Peyer's patch (tissue), 4 donors: ENCODE measurements around the gene SLC4A7. TPM values are rescaled to one million over a fixed set of nuclear protein-coding genes. Genes with fewer than 3 reads are reported as not detected.
"Not testable (repeated sequence)": the region's sequence is repeated elsewhere in the genome, so short reads cannot be mapped to it uniquely, and the experiment has no call there.

Experiments
- DNase-seq, 3 donors: peaks; one replicate each; pipeline ENCODE4 v3.0.0-alpha.2; 2017 to 2019
- H3K27ac ChIP-seq, 4 donors: fragments of 200-600 bp; sonication (generic); one replicate each; pipeline ENCODE4 v1.5.1; 2016 to 2019
- H3K27me3 ChIP-seq, 2 donors: fragments of 200-600 bp; sonication (generic); one replicate each; pipeline ENCODE4 v1.5.1; 2019
- H3K36me3 ChIP-seq, 3 donors: fragments of 200-600 bp; sonication (generic); one replicate each; pipeline ENCODE4 v1.5.1; 2016 to 2019
- H3K4me1 ChIP-seq, 4 donors: fragments of 200-600 bp; sonication (generic); one replicate each; pipeline ENCODE4 v1.5.1; 2016 to 2019
- H3K4me3 ChIP-seq, 4 donors: fragments of 200-600 bp; sonication (generic); 1 replicate in 3 of 4; 2 replicates in 1 of 4; pipeline ENCODE4 v1.5.1; 2016 to 2019; ENCODE audit warnings: mild to moderate bottlenecking in 1 of 4
- H3K9me3 ChIP-seq, 4 donors: fragments of 200-600 bp; sonication (generic); one replicate each; pipeline ENCODE4 v1.5.1; 2016 to 2019; ENCODE audit warnings: mild to moderate bottlenecking in 1 of 4
- CTCF ChIP-seq, 6 experiments: fragments of 450-650 bp in 4 of 6; fragments of 200-600 bp in 2 of 6; sonication (generic) in 1 of 6; IDR thresholded peaks; one replicate each; pipeline ENCODE4 v1.5.1; 2017 to 2019; ENCODE audit warnings: antibody characterized with exemption in 6 of 6, mild to moderate bottlenecking in 3 of 6, moderate library complexity in 1 of 6
- POLR2A ChIP-seq, 2 donors: fragments of 450-650 bp; IDR thresholded peaks; one replicate each; pipeline ENCODE4 v1.5.1; 2017; ENCODE audit warnings: antibody characterized with exemption in 2 of 2, mild to moderate bottlenecking in 2 of 2, moderate library complexity in 2 of 2
- total RNA-seq, 4 donors: library from RNA; depleted of rRNA; stranded (reverse); fragments of >200 nt; gene quantifications; one replicate each; pipeline ENCODE4 v1.1.0, GENCODE V29; 2016

The SLC4A7 gene
- total RNA-seq, 4 donors from 2014 or later, result 92.4 to 201 (median 152) TPM

DNA sequence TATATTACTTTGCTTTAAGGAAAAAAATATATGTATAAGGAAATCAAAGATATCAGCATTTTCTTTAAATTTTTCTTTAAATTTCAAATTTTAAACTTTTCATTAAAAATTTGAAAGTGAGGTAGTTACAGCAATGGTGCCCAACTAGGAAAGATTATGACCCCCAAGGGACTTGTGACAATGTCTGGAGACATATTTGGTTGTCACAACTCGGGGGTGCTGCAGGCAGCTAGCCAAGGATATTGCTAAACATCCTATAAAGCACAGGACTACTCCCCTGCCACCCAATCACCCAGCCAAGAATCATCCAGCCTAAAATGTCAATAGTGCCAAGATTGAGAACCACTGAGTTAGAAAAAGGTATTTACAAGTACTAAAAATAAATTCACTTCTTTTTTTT, 57.3 kb downstream of the SLC4A7 start:
- Histone ChIP-seq H3K4me3 (no peak overlapping the region), H3K27me3 (no peaks in the 10 kb centered on the region), H3K27ac (no peak overlapping the region), H3K36me3 (peaks cover 0 to 55% (median 0%) of the 10 kb centered on the region in 3 donors), H3K4me1 (no peaks in the 10 kb centered on the region), H3K9me3 (no peaks in the 10 kb centered on the region)
- TF ChIP-seq POLR2A (IDR thresholded peaks at IDR 0.05), result no peak
- no peak for TF ChIP-seq CTCF (IDR thresholded peaks at IDR 0.05)
- no peak for DNase-seq

DNA sequence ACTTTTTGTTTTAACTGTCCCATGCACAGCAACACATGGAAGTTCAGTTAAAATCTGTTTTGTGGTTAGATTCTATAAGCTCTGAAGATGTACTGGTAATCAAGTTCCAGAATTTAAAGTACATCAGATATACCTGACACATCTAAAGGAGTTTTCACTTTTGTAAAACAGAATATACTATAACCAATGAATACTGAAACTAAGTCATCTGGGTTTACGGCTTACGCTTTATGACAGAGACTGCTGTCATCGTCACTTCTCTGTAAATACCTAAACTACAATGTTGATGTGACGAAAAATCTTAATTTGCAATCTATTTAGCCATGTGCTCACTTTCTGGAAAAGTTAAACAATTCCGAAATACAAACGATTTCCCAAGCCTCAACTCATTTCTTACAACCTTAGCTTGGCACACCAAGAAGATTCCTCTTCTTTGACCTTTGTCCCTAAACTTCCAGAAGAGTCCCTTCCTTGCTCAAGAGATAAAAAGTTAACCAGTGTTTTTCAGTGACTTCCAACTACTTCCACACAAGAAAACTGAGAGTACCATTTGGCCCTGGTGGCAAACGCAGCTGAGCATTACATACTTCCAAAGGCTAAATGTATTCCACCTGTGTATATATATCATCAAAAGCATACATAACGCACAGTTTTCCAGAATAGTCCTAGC, 58.2 kb downstream of the SLC4A7 start:
- no peak overlapping the region for H3K4me3 ChIP-seq
- TF ChIP-seq POLR2A (IDR thresholded peaks at IDR 0.05), result no peak
- no peak for TF ChIP-seq CTCF (IDR thresholded peaks at IDR 0.05)
- no peaks in the 10 kb centered on the region for H3K9me3 ChIP-seq
- H3K4me1 ChIP-seq, result no peaks in the 10 kb centered on the region
- DNase-seq, result no peak
- peaks cover 0 to 57% (median 0%) of the 10 kb centered on the region in 3 donors for H3K36me3 ChIP-seq
- H3K27ac ChIP-seq, result no peak overlapping the region
- H3K27me3 ChIP-seq, result no peaks in the 10 kb centered on the region

- not testable (repeated sequence) for DNase-seq, H3K9me3 ChIP-seq, H3K4me3 ChIP-seq, H3K27ac ChIP-seq, H3K27me3 ChIP-seq, H3K4me1 ChIP-seq
- peaks cover 0 to 60% (median 0%) of the 10 kb centered on the region in 3 donors for H3K36me3 ChIP-seq
Observed at GRCh38 chr3:27424812-27425521, 59.2 kb downstream of the SLC4A7 start.

DNA sequence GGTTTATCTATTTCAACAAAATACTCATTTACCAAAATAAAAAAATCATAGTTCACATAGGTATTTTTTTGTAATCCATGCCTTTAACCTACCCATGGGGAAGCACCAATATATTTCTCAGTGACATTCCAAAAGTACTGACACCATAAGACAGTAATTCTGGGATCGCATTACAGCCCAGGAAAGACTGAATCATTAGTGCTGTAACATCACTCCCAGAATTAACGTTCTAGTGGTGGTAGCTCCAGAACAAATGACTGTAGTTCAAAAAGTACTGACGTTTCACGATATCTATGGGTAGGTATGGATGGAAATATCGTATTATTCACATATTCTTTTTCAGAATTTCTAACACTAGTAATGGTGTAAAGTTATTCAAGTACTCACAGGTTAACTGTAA, 60.7 kb downstream of the SLC4A7 start:
- H3K27ac ChIP-seq, result no peak overlapping the region
- H3K9me3 ChIP-seq, result no peaks in the 10 kb centered on the region
- H3K4me1 ChIP-seq, result no peaks in the 10 kb centered on the region
- TF ChIP-seq CTCF (IDR thresholded peaks at IDR 0.05) (no peak), POLR2A (IDR thresholded peaks at IDR 0.05) (no peak)
- H3K36me3 ChIP-seq, result peaks cover 0 to 60% (median 0%) of the 10 kb centered on the region in 3 donors
- no peak for DNase-seq
- H3K27me3 ChIP-seq, result no peaks in the 10 kb centered on the region
- H3K4me3 ChIP-seq, result no peak overlapping the region

GRCh38 chr3:27422617-27423016, 61.6 kb downstream of the SLC4A7 start:
- H3K4me1 ChIP-seq, result no peaks in the 10 kb centered on the region
- TF ChIP-seq CTCF (IDR thresholded peaks at IDR 0.05), result no peak
- no peak for TF ChIP-seq POLR2A (IDR thresholded peaks at IDR 0.05)
- peaks cover 0 to 65% (median 0%) of the 10 kb centered on the region in 3 donors for H3K36me3 ChIP-seq
- DNase-seq, result no peak
- no peak overlapping the region for H3K4me3 ChIP-seq
- no peaks in the 10 kb centered on the region for H3K9me3 ChIP-seq
- no peaks in the 10 kb centered on the region for H3K27me3 ChIP-seq
- no peak overlapping the region for H3K27ac ChIP-seq

- DNase-seq, result no peak
- Histone ChIP-seq H3K4me3 (no peak overlapping the region), H3K27ac (no peak overlapping the region), H3K27me3 (no peaks in the 10 kb centered on the region), H3K9me3 (no peaks in the 10 kb centered on the region), H3K4me1 (no peaks in the 10 kb centered on the region), H3K36me3 (peaks cover 0 to 69% (median 4%) of the 10 kb centered on the region in 3 donors)
- no peak for TF ChIP-seq POLR2A (IDR thresholded peaks at IDR 0.05)
- TF ChIP-seq CTCF (IDR thresholded peaks at IDR 0.05), result no peak
Observed at GRCh38 chr3:27415202-27415601, 69.0 kb downstream of the SLC4A7 start.
